AG10803 (cell line): Measurements from ENCODE around the gene MTG2.

Experiments
- DNase-seq: peaks from one replicate; pipeline ENCODE4 v3.0.0; 2010; ENCODE audit warnings: low read depth
- H3K4me3 ChIP-seq: 2 replicates; pipeline ENCODE4 v1.5.1; 2011; ENCODE audit warnings: mild to moderate bottlenecking, low read length, control low read depth
- TF ChIP-seq, protein P1 (sequence below): conservative IDR thresholded peaks from 2 replicates; pipeline ENCODE4 v1.5.1; 2011; ENCODE audit warnings: mild to moderate bottlenecking, low read length, control low read depth, inconsistent platforms

The MTG2 gene

DNA sequence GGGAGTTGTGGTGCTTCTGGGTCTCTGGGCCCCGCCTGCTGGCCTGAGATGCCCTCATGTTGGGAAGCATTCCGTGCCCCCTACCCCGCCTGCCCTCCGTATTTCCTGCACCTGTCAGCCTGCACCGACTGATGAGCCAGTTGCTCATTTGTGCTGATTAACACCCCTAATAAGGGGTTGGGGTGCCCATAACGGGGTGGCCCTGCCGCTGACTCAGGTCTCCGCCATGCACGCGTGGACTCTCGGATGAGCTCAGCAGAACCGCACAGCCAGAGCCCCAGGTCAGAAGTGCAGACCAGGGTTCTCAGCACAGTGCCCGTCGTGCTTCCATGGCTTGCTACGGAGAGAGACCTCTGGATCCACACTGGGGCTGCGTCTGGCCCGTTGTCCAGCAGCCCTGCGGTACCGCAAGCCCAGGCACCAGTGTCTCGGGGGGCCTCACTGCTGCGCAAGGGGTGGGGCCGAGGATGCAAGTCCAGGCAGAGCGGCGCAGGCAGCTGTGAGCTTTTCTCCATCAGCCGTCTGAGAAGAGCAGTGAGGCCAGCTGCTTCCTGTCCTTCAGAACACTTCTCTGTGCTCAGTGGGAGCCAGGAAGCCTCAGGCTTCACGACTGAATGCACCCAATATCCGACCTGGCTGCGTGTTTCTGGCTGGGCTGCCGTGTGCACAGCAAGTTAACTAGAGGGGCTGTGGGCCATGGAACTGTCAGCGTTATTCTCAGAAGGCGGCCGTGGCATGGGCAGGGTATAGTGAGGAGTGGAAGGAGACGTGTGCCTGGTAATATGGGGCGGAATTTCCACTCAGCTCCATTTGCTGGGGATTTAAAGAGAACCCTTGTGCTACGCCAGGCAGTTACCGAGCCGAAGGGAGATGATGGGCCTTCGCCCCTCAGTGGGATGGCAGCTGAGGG, 18.6 kb downstream of the MTG2 start:
- DNase-seq, result no peak
- H3K4me3 ChIP-seq, result no peak overlapping the region
- TF ChIP-seq, protein P1, sequence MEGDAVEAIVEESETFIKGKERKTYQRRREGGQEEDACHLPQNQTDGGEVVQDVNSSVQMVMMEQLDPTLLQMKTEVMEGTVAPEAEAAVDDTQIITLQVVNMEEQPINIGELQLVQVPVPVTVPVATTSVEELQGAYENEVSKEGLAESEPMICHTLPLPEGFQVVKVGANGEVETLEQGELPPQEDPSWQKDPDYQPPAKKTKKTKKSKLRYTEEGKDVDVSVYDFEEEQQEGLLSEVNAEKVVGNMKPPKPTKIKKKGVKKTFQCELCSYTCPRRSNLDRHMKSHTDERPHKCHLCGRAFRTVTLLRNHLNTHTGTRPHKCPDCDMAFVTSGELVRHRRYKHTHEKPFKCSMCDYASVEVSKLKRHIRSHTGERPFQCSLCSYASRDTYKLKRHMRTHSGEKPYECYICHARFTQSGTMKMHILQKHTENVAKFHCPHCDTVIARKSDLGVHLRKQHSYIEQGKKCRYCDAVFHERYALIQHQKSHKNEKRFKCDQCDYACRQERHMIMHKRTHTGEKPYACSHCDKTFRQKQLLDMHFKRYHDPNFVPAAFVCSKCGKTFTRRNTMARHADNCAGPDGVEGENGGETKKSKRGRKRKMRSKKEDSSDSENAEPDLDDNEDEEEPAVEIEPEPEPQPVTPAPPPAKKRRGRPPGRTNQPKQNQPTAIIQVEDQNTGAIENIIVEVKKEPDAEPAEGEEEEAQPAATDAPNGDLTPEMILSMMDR, result no peak

DNA sequence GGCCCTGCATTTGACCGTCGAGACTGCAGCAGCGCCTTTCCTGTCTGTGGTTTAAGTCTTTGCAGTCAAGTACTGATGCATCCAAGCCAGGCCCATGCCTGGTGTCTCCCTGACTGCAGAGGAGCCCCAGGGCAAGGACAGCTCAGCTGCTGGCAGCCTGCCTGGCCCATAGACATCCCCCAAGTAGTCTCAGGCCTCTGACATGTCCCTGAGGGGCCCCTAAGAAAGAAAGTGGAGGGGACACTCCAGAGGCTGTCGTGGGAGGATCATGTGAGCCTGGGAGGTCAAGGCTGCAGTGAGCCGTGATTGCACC, 19.2 kb downstream of the MTG2 start:
- DNase-seq, result no peak
- TF ChIP-seq, protein P1, result no peak
- no peak overlapping the region for H3K4me3 ChIP-seq

DNA sequence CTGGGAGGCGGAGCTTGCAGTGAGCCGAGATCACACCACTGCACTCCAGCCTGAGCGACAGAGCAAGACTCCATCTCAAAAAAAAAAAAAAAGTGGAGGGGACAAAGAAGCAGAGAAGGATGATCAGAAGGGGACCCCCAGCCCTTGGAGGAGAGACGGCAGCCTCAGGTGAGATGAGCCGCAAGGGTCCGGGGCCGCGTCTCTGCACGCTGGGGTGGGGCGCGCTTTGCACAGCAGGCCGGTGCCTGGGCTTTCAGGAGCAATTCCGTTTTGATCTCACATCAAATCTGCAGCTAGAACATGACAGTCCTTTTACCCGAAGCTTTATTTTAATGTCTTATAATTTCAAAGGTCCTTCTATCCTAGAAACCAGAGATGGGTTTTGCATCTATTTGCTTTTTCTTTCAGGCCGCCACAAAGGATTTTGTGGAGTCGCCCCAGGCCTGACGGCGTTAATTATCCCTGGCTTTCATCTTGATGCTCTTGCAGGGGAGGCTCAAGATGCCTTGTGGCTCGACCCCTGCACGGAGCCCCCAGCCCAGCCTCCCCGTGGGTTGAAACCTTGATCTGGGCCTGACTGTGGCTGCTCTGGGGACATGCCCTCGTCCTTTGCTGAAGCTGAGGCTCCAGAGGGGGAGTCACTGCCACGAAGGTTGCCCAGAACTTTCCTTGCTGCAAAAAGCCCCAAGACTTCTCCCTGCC, 20.0 kb downstream of the MTG2 start:
- no peak overlapping the region for H3K4me3 ChIP-seq
- DNase-seq, result no peak
- TF ChIP-seq, protein P1, result no peak

DNA sequence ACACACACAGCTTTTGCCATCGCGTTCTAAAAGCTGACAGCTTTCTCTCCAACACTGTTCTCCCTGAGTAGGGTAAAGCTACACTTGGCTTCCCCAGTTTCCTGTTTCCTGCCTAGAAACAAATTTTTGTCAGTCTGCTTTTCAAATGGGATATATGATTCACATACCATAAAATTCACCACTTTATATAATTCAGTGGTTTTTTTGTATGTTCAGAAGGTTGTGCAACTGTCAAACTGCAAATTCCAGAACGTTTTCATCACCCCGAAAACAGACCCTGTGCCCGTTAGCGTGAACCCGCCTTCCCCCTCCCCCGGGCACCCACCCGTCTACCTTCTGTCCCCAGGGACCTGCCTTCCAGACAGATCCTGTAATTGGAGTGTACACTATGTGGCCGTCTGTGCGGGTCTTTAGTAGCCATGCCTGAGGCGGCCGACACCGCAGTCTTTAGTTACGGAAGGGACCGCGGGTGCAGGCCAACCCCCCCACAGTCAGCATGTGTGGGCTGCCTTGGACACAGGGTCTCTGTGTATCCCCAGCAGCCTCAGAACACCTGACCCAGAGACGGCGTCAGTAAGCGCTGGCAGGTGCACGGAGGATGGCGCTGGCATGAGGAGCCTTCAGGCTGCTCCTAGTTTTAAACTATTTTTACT, 20.7 kb downstream of the MTG2 start:
- DNase-seq, result no peak
- TF ChIP-seq, protein P1, result no peak
- H3K4me3 ChIP-seq, result no peak overlapping the region

DNA sequence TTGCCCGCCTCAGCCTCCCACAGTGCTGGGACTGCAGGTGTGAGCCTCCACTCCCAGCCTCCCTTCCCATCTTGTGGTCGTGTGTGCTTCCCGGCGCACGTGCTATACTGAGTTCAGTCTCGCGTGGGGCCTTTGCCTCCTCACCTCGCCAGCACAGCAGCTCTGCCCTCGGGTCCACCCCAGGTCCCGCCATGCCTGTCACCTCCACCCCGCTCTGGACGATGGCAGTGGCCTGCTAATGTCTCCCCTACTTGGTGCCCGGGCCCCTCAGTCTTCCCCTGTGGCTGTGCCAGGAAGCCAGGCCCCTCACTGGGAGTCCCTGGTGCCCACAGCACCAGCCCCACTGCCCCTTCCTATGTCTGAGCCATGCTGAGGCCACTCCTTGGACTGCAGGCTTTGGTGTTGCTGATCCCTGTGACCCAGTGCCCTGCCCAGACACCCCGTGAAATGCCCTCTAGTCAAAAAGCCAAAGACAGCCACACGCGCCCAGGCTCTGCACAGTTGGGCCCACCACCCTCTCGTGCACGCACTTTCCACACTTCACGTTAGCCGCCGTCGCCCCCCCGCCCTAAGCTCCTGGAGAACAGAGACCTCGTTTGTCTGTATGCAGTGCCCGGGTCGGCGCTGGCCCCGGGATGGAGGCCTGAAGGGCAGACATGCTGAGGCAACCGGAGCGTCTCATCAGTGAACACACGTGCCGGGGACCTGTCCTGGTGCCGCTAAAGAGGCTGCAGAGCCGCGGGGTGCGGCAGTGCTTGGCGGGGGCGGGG, 23.0 kb downstream of the MTG2 start:
- TF ChIP-seq, protein P1, result no peak
- no peak overlapping the region for H3K4me3 ChIP-seq
- no peak for DNase-seq

DNA sequence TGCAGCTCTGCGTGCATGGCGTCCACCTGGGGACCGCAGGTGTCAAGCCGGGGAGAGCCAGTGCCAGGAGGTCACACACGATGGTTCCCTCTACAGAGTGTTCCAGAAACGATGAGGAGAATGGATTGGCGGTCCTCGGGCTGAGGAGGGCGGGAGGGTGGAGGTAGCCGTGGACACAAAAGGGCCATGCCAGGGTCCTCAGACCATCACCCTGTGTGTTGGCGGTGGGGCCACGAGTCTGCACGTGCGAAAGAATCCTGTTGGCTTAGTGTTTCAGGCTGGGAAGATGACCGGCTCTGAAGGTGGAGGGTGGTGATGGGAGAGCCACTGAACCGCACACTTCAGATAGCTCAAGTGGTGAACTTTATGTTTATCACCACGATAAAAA, 23.6 kb downstream of the MTG2 start:
- TF ChIP-seq, protein P1, result no peak
- DNase-seq, result no peak
- no peak overlapping the region for H3K4me3 ChIP-seq
